NCI-H748 (cell line): ENCODE data around the gene ZDHHC21.
"Not testable (repeated sequence)": the region's sequence is repeated elsewhere in the genome, so short reads cannot be mapped to it uniquely, and the experiment has no call there.

ENCODE experiments used
- DNase-seq: peaks from one replicate; lab custom pipeline; 2025; ENCODE audit not compliant: unreplicated experiment; lab: John Stamatoyannopoulos, UW

Gene ZDHHC21

DNA sequence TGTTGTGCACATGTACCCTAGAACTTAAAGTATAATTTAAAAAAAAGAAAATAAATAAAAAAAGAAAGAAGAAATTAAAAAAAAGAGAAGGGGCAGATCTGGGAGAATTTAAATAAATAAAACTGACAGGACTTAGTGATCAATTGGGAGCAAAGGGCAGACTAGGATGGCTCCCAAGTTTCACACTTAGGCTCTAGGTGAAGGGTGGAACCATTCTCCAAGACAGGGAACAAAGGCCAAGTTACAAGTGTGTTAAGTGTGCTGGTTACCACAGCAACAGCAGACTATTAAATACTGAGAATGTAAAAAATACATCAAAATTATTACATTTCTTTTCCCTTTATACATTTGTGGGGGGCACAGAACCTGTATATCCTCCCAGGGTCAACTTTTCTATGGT is 7.1 kb downstream of the ZDHHC21 start:
- no peak for DNase-seq

DNA sequence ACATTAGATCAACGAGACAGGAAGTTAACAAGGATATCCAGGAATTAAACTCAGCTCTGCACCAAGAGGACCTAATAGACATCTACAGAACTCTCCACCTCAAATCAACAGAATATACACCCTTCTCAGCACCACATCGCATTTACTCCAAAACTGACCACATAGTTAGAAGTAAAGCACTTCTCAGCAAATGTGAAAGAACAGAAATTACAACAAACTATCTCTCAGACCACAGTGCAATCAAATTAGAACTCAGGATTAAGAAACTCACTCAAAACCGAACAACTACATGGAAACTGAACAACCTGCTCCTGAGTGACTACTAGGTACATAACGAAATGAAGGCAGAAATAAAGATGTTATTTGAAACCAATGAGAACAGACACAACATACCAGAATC is 10.6 kb downstream of the ZDHHC21 start:
- not testable (repeated sequence) for DNase-seq

DNA sequence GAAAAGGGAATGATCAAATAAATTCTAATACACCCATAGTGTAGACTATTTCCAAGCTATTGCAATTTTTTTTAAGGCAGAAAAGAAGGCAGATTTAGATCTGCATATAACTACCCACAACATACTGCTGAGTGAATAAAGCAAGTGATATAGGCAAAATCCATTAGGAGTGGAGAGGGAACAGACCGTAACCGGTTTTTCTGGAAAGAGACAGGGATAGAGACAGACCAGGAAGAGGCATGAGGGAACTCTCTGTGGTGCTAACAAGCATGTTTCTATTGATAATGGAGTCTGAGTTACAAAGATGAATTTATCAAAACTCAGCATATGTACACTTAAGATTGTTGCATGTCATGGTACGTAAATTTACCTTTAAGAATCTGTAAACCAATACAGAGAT is 14.5 kb downstream of the ZDHHC21 start:
- DNase-seq = no peak

DNA sequence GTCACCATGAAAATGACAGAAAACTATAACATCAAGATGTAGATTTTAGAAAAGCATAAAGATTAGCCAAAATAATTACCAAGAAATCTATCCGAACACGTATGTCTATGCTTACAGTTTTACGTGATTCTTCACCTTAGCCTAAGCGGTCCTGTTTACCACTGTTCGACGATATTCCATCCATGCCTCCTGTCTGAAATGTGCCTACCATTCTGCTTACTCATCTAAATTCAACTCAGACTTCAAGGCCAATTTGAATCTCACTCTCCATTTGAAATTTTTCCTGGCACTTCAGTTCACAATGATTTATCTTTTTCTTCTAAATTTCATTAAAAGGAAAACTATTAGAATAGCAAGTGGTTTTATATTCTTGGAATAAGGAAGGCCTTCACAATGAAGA is 15.4 kb downstream of the ZDHHC21 start:
- no peak for DNase-seq

DNA sequence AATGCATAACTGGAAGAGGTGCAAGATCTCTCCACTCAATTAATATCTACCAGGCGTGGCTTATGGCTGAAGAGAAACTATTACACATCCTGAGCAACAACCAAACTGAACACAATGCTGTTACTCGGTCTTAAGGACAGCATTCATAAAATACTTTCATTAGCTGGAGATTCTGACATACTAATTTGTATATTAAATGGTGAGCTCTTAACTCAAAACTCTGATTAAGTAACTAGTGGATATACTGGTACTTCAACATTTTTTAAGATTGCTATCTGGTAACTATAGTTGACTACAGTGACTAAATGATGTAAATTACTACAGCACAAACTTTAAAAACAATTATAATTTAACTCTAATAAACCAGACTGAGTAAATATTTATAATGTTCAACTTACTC is 15.8 kb downstream of the ZDHHC21 start:
- no peak for DNase-seq

DNA sequence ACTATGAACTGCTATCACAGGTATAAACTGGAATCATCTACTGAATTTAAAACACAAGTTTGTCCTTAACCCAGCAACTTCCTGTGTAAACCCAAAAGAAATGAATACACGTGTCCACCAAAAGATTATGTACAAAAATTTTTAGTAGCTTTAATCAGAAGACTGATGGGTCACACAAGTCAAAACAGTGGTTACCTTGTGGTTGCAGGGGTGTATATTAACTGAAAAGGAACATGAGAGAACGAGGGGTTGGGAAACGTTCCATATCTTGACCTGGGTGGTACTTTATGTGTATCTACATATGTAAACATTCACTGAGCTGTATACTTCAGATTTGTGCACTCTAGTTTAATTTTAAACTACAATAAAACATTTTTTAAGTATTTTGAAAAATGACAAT is 18.6 kb downstream of the ZDHHC21 start:
- DNase-seq = no peak

DNA sequence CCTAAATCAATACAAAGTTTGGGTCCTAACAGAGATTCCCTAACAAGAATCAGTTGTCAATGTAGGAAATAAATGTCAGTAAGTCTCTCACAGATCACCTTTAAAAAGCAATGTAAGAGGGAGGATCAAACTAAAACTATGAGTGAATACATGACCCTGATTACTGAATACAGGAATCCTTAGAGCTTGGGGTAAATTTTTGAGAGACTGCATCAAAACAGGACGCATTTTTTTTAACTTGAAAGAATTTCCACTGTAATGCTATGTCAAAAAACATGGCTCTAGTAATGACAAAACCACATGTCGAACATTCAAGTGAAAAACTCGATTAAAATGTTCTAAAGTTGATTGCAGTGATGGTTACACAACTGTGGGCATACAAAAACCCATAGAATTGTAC is 21.9 kb downstream of the ZDHHC21 start:
- DNase-seq = no peak

DNA sequence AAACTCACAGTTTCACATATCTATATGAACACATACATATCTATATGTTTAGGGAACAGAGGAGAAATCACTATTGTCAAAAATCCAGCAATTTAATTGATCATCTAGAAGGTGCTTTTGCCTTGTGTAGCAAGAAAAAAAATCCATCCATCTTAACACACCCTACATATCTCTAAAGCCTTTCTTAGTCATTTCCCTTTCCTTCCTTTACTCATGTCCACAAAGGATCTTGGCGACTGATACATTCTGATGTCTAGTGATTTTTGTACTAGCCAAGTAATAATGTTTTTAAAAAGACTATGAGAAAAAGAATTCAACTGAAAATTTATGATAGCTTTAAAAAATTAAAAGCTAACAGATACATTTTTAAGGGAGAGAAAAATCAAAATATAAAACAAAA is 22.5 kb downstream of the ZDHHC21 start:
- DNase-seq = no peak

DNA sequence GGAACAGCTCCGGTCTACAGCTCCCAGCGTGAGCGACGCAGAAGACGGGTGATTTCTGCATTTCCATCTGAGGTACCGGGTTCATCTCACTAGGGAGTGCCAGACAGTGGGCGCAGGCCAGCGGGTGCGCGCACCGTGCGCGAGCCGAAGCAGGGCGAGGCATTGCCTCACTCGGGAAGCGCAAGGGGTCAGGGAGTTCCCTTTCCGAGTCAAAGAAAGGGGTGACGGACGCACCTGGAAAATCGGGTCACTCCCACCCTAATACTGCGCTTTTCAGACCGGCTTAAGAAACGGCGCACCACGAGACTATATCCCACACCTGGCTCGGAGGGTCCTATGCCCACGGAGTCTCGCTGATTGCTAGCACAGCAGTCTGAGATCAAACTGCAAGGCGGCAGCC is 29.2 kb downstream of the ZDHHC21 start:
- not testable (repeated sequence) for DNase-seq

DNA sequence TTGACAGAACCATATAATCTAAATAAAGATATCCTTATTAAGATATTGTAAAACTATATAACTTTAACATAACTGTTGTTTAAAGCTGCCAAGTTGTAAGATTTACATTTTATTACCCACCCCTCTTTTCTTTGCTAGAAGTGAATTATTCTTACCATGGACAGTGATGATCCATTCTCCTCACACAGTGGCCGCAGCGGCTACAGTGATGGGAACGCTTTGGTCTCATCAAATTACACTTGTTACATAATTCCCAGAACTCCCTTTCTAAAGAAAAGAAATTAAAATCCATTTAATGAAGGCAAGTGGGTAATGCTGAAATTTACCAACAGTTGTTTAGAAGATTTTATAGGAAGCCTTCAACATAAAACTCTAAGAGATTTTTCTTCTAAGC is 31.2 kb downstream of the ZDHHC21 start:
- DNase-seq = no peak

DNA sequence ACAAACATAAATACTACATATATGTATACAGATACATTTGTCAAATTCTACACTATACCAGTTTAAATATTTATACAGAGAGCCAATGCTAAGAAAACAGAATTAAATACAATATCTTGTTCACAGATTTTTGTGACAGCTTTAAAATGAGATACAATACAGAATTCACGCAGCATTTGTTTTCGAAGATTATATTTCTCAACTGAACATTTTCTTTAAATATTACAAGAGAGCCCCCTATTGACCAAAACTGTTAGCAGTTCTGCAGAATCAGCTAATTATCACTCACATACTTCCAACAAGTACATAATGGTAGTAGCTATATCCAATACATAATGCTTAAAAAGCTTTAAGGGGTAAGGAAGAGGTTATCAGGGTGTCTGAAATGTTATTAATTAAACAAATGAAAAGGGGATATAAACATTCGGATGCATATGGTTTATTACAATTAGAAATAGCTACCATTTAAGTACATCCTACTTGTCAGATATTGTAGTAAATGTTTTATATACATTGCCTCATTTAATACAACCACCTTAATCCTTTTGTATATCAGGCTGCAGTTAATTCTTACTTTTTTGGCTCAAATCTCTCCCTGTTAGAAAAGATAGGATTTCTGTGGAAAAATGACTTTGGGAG is 31.7 kb downstream of the ZDHHC21 start:
- DNase-seq = peak; percentile 72

DNA sequence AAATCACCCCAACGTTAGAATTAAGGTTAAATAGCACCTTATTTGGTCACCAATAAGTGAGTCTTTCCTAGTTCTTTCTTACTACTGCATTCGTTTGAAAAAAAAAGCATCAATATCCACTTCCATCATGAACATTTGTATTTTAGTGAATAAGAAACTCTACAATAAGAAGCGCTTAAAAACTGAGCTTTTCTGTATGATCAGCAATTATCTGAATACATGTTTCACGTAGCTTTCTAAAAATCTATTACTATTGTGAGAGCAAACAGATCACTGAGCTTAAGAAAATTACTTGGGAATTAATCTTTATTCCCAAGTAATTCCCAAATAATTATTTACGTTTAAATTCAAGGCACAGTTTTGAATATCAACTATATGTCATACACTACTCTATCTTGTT is 32.5 kb downstream of the ZDHHC21 start:
- no peak for DNase-seq

DNA sequence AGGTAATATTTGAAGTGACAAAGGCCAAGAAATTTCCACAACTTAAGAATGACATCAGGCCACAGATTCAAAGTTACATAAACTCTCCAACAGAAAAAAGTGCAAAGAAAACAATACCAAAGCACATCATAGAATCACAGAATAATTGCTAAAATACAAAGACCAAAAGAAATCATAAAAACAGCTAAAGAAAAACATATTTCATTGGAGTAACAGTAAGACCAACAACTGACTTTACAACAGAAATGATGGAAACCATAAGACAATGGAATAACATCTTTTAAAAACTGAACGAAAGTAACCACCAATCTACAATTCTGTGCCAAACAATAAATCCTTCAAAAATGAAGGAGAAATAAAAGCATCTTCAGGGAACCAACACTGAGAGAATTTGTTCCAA is 38.3 kb downstream of the ZDHHC21 start:
- DNase-seq = no peak

DNA sequence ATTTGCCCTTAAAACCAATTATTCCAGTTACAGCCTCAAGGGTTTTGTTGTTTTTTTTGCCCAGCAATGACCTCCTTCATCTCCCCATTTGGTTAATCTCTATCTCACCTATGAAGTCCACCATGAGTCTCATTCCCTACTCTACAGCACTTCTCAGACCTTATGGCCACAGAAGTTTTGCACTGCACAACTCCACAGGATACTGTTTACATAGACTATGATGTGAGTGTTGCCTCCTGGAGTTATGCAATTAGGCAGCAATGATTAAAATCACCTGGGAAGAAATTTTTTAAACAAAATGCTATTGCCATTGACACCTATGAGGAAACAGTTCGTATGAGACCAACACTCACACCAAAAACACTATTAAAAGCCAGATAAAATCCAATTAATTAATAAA is 39.7 kb downstream of the ZDHHC21 start:
- no peak for DNase-seq

DNA sequence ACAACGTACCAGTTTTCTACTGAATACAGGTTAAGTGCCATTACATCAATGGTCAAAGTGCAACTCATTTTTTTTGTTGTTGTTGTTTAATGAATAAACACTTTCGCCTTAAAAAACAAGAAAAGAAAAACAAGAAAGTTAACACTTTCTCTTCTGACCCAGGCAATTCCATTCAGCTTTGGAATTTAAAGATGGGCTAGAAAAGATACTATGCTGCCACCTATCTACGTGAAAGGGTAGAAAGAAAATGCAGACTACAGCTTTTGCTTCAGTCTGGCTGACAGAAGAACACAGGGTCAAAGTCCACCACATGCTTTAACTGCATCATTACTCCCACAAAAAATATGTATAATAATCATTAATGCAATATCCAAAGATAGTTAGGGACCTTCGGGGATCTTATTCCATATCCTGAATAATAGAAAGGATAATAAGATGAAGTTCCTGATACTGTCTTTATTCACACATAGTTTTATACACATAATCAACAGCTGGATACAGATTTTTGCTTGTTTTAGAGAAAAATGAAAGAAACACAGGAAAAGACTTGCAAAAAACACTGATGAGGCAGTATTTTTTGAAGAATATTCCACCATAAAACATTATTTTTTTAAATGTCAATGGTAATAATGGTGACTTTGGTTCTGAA is 40.4 kb downstream of the ZDHHC21 start:
- peak; percentile 52 for DNase-seq

DNA sequence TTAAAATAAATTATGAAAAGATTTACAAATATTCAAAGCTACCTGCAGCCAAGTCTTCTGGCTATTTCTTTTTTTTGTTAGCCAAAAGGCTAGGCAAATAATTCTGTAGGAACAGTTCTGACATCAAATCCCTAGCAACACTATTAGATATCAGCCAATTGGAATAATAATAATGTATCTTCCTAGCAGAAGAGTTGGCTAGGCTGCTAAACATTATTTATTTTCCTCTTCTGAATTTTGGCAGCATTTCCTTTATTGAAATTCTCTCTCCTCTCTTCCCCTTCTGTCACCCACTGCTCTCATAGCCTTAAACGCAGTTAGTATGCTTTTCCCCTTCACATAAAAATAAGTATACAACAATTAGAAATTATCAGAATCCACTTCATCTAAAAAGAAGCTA is 42.6 kb downstream of the ZDHHC21 start:
- DNase-seq = no peak

DNA sequence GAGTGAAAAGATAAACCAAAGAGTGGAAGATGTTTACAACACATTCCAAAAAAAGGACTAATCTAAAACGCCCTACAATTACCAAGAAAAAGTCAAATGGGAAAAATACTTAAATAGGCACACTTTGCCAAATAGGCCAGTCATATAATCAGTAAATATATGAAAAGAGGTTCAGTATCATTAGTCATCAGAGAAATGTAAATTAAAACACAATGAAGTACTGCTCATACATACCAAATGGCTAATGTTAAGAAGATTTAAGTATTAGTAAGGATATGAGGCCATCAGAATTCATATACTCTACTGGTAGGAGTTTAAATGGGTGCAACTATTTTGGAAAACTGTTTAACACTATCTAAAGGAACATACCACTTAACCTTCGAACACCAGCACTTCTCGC is 47.6 kb downstream of the ZDHHC21 start:
- DNase-seq = no peak

DNA sequence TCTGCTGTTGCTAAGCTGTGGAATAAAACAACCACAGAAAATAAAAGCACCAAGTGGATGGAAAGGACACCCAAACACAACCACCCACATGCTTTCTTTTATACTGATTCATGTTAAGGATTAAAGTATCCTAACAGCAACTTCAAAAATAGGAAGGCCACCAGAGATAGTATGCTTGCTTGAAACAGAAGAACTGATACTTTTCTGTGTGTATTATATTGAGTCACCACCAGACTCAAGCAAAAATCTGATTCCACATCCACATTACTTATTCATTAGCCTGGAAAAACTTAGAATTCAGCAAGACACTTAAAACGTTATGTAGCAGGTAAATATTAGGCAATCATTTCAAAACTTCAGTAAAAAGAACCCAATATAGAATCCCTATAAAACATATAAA is 52.3 kb downstream of the ZDHHC21 start:
- no peak for DNase-seq

DNA sequence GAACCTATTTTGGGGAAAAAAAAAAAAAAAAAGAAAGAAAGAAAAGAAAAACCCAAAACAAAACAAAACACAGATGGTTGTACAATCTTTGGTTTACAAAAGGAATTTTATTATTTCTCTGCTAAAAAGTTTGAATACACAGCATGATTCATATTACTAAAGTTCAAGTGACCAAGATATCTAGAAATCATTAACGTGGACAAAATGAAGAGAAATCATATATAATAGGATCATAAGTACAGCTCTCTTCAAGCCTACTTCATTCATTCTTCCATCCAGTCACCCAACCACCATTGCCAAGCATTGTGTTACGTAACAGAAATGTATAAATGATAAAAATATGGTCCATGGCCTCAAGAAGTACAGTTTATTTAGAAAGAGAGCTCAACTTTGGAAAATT is 52.9 kb downstream of the ZDHHC21 start:
- DNase-seq = no peak

DNA sequence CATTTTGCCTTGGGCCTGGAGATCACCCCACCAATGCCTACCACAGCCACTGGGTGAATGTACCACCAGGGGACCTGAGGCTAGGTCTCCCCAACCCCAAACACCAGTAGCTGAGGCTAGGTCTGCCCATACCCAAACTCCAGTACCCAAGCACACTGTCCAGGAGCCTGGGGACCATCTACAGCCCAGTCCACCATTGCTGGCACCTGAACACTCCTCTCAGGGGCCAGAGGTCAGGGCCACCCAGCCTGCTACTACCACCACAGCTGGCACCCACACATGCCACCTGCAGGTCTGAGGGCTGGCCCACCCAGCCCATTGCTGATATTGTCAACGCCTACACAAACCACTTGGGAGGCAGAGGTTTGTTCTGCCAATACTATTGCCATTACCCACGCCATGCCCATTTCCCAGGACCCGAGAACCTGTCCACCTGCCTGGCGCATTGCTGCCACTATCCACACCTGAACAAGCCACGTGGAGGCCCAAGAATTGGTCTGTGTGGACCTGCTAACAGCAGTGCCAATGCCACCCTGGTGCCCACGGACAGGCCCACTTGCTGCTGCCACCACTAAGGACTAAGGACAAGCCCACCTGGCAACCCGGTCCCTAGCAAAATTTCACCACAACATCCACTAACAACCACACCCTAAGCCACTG is 59.2 kb downstream of the ZDHHC21 start:
- no peak for DNase-seq

DNA sequence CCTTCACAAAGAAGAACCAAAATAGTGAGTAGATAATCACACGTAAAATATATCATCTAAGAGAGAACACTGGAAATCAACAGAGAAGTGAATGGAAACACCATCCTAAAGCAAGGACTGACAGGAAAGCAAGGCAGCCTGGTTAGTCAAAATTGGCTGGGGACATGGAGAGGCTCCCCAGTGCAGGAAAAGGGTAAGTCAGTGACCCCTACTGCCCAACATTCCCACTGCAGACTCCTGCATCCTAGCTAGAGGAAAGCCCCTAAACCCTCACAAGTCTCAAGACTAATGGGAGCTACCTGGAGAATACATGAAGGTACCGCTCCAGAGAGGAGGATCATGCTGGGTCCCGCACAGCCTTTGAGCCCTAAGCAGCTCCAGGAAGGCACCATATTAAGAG is 60.1 kb downstream of the ZDHHC21 start:
- no peak for DNase-seq

DNA sequence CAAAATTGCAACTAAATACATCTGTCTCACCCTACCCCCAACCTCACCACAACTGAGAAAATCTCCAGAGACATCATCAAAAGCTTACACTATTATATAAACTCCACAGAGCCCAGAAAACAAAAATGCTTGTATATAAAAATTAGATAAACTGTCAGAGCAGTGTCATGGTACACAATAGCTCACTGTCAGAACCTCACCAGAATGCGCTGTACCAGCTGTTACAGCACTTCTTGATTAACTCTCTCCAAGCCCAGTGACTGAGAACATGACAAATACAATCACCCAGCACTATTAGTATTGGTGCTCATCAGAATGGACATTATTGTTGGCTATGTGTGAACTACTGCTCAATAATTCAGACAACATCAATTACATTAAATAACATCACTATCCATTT is 65.7 kb downstream of the ZDHHC21 start:
- no peak for DNase-seq
